Left hindlimb (tissue), 1 donor: ENCODE data around the gene CPEB1.

Experiments
- DNase-seq: peaks from one replicate; pipeline ENCODE4 v3.0.0-alpha.2; 2018

CPEB1 gene

DNA sequence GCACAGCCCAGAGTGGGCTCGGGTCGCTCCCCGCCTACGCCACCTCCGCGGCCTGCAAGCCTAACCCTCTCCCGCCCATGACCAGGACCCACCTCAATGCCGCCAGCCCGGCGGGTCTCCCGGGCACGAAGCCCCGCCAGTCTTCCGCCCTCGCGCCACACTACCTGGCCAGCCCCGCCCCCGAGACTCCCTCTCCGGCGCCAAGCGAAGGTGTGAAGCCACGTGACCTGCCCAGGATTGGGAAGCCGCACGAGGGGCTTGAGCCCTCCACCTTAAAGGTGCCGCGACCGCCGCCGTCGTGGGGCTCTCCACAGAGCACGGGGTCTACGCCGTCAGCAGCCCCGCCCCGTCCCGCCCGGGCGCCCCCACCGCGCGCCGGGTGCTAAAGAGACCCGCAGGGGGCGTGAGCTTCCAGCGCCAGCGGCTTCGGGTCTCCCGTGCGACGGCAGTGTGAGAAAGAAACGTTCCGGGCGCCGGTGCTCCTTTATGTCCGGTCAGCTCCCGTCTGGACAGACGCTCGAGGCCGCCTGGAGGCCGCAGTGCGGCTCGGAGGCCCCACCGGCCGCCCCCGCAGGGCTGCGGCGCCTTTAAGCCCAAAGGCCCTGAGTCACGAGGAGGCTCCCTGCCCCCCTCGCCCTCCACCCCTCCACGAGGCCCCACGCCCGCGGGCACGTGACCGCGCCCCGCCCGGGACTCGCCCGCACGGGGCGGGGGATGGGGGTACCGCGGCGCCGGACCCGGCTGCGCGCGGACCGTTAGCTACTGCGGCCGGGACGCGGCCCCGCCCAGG lies at the start of gene CPEB1:
Gene CPEB1, minus strand, starts transcription at position 319 of the 790 bp plus-strand sequence. CDS start 18,904 bp downstream, outside the sequence.
- DNase-seq: peak; percentile 36

DNA sequence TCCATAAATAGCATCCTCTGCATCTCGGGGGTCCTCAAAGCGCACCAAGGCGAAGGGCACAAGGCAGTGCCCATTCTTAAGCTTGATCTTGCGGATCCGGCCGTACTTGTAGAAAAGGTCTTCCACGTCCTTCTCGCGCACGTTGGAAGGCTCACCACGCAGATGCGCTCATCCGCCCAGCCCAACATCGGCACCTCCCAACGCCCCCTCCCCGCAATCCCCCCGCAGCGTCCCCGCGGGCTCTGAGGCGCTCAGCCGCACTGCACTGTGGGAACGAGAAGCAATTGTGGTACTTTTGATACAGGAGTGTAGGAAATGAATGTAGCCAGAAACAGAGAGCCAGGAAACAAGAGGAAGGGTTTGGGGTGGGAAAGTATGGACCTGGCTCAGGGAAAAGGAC lies 45.0 kb upstream of the CPEB1 start:
- DNase-seq: no peak

DNA sequence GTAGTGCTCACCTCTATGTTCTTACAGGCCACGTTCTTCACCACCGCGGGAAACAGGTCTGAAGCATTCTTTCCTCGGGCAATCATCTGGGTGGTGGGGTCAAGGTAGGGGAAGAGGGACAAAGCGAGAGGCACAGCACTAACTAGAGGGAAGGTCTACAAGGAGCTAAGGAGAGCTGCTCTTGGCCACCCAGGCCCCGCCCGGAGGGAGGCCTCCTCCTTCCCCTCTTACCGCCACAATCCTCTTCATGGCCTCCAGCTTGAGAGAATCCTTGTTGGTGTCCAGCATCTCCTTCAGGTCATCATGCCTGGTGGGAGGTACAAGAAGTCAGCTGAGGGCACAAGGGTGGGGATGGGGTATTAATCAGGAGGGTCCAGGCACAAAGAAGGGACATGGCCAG lies 42.0 kb upstream of the CPEB1 start:
- no peak for DNase-seq

GRCh38 chr15:82688691-82689090 lies 41.5 kb upstream of the CPEB1 start:
- no peak for DNase-seq

DNA sequence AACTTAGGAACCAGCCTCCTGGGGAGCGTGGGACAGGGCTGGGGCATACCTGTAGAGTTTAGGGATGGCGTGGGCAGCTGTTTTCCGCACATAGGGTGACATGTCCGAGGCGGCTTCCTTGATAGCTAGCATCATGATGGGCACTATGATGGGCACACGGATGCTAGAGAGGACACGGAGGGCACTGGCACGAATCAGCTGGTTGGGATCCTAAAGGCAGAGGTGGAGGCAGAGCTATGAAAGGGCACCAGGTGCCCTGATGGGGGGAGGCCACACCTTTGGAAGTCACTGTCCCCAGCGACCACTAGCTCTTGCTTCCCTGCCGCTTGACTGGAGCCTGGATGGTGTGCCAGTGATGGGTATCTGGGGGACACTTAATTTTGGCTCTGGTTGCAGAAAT lies 34.2 kb upstream of the CPEB1 start:
- no peak for DNase-seq

DNA sequence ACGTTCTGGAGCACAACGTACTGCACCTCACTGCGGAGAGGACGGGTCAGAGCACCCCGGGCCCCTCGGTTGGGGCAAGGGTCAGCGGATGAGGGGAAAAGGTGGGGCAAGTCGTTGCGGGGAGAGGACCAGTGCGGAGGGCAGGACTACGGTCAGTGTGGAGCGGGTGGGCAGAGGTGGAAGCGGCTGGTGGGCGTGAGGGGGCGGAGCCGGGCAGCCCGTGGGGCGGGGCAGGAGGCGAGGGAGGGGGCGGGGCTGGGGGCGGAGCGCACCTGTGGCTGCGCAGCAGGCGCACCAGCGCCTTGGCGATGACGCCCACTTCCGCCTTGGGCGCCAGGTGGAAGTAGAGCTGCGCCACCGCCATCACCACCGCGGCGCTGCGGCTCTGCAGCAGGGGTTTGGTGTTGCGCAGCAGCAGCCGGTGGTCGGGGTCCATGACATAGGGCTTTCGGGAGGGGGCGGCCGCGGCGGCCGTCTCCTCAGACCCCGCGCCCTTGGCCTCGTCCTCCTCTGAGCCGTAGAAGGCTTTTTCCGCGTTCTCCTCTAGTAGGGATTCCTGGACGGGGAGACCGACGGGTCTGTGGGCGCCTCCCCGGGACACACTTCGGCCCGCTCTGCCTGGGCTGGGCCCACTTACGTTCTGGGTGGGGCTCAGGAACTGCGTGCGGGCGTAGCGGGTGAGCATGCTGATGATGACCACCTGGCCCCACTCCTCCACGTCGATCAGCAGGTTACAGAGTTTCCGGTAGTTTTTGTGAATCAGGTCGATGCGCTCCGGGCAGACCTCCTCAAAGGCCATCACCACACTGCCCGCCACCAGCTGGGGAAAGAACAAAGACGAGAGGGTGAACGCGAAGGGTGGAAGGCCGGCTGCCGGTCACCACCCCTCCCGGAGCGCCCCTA lies 33.3 kb upstream of the CPEB1 start:
- DNase-seq: no peak

- no peak for DNase-seq
These were observed 32.5 kb upstream of the CPEB1 start for GRCh38 chr15:82679626-82680199.

DNA sequence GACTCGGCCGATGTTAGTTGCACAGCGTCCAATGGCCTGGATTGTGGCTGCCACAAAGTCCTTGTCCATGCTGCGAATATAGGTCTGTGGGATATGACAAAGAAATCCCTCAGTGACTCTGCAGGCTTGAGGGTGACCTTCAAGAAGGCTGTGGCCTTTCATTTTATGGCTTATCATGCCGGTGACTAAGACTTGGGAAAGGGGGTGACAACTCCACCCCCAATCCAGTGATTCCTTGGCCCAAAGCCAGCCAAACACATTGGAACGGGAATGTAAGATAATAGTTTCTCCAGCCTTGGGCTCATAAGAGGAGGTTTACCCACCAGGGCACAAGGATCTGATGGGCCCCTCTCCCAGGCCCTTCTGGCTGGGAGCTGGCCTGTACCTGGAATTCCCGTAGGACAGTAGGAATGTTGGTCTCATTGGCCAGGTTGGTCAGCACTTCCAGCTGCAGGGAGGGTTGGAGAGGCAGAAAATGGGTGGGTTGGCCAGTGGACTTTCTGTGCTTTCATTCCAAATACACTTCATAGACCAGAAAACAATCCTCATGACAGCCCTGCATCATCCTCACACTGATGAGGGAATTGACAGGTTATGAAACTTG lies 30.7 kb upstream of the CPEB1 start:
- DNase-seq: no peak

- DNase-seq: no peak
These were observed 27.7 kb upstream of the CPEB1 start for GRCh38 chr15:82674873-82675272.

GRCh38 chr15:82670699-82671098 lies 23.5 kb upstream of the CPEB1 start:
- DNase-seq: no peak

DNA sequence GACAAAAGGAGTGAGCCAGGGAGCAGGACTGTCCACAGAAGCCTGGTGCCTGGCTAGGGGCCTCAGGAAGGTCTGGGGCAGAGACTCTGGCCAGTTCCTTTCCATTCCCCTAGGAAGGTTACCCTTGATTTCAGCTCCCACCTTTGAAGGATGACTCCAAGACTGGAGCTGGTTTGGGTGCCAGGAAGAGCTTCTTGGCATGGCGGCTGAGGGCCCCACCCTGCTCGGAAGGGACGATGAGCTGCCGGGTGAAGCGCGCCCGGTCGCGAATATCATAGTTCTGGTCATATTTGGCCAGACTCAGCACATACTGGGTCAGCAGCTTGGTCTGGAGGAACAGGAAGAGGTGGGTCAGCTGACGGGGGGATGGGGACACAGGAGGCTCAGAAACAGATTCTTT lies 19.4 kb upstream of the CPEB1 start:
- DNase-seq: no peak

DNA sequence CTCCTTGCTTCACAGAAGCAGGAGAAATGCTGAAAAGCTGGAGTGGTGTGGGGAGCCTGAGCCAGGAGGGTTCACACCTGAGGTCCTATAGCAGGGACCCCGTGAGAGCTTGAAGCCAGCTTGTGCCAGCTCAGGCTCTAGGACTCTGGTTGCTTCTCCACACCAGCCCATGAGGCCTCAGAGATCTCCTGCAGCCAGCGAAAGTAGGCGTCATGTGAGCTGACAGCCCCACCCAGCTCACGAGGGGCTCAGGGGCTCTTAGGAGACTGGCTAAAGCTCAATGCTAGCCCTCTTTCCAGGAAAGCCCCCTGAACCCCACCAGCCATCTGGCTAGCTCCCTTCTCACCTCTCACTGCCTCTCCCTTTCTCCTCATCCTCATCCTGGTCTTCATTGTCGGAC lies 16.9 kb upstream of the CPEB1 start:
- no peak for DNase-seq

DNA sequence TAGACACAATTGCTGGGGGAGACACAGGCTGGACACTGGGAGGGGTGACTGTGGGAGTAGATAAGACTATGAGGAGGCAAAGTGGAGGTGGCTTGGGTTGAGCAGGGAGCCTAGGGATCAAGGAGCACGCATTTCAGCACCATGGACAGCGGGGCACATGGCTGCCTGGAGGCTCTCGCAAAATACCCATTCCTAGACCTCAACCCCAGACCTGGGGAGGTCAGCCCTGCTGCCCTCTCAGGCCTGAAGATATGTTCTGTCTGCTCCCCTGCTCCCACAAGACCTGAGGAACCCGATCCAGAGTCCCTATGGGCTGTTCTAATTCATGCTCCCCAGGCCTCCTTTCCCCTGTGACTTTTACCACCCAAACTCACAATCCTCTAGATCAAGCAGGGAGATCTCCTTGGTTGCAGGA lies 16.0 kb upstream of the CPEB1 start:
- no peak for DNase-seq

GRCh38 chr15:82662641-82663040 lies 15.5 kb upstream of the CPEB1 start:
- no peak for DNase-seq

- no peak for DNase-seq
These were observed 13.2 kb upstream of the CPEB1 start for GRCh38 chr15:82660378-82660777.

DNA sequence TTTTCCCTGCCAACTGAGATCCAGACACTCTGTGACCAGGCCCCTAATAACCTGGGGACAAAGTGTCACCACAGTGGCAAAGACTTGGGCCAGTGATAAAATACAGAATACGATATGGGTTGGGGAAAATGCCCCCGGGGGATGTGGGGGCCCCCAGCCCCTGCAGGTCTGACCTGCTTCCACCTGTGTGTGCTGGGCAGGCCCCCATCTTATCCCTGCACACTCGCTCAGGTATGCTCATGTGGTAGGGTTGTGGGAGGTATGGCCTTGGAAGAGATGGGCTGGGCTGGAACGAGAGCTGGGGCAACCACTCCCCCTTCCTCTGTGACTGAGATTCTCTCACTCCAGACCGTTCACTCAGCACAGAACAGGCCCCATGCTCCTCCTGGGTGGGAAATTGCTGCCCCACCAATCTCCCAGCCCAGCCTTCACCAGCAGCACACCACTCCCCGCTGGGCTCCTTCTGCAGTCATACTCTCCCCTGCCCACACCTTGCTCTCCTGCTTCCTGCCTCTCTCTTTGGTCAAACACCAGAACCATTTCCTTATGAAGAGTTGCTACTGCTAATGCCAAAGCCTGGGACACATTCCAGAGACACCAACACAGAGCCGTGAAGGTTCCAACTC lies 9.6 kb upstream of the CPEB1 start:
- DNase-seq: no peak

DNA sequence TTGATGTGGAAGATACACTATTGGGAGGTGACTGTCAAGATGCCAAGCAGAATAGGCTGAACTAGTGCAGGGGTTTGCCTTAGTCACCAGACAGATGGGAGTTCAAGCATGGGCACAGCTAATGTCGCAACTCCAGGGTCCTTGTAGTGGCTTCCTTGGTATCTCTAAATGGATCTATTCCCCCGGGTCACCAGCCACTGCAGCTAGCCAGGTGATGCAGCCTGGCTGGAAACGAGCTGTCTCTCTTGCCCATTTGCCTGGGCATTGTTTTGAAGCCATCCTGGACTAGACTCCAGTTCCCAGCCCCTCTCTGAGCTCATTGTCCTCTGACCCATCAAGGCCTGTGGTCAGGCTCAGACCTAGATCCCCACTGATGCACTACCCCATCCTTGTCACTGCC lies 8.4 kb upstream of the CPEB1 start:
- DNase-seq: no peak

GRCh38 chr15:82653483-82654168 lies 6.5 kb upstream of the CPEB1 start:
- no peak for DNase-seq

DNA sequence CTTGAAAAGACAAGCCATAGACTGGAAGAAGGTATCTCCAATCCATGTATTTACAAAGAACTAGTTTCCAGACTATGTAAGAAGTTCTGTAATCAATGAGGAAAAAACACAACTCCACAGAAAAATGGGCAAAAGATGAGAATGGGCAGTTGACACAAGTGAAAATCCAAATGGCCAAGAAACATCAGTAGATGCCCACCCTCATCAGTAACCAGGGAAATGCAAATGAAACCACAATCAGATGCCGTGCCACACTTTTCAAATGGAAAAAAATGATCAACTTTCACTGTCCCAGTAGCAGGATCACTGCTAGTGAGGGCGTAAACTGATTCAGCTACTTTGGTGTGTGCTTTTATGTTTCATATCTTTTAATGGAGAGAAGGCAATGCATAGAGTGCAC lies 4.5 kb upstream of the CPEB1 start:
- no peak for DNase-seq

DNA sequence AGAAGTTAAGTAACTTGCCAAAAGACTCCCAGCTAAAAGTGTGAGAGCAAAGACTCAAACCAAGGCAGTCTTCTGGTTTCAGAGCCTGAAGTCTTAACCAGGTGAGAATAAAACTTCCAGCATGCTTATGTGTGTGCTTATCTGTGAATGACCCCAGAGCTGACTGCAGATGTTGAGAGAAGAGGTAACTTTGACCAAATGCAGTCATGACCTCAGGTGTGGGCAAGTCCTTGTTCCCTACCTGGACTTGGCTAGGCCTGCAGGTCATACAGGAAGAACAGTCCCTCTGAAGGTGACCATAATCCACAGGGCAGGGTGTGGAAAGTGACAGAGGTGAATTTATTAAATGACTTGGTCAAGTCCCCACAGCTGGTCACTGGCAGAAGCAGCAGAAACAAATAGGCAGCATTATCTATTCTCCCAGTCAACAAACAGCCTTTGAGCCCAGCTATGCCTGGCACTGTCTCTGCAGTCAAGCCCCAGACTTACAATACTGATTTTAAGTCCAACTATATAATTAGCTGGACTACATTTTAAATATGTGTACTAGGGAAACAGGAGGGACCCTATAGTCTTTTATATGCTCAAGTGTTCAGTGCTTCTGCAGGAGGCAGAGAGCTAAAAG lies 3.0 kb upstream of the CPEB1 start:
- DNase-seq: no peak

DNA sequence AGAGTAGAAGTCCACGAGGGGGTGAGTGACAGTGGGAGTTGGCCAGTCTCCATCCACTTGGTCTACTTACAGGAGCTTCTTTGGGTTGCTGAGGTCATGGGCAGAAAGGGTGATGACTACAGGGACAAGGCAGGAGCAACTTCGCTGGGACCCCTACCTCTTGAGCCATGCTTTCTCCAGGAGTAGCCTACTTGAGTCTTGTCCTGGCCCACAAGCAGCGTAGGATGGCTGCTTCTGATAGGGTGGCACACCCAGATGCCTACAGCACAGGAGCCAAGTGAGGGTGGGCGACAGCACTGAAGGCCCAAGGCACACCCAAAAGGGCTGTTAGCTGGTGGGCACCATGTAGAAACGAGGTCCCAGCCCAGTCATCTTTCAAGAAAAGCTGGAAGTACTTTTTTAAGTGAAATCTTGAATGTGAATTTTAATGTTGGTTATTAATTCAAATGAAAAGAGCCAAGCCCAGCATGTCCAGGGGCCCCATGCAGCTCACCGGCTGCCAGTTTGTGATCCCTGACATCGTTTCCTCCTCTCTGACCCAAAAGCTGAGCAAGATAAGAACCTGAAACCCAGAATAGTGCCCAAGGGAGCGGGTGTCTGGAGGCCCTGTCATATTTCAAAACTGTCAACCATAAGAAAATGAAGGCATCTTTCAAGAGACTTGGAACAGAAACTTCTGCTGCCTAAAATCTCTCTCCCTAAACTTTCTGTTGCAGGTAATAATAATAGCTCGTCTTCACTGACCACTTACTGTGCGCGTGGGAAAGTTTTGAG lies 2.2 kb upstream of the CPEB1 start:
- no peak for DNase-seq
